GM21447 (cell line): ENCODE data around the gene SEMA3E.

Source experiments
- ATAC-seq: cut with Tn5 transposase; IDR thresholded peaks from one replicate; pipeline ENCODE4 v1.9.1; 2021; ENCODE audit not compliant: unreplicated experiment

Gene SEMA3E

GRCh38 chr7:83643012-83643411 is 5.9 kb downstream of the SEMA3E start:
- no peak for ATAC-seq

GRCh38 chr7:83640731-83641537 is 8.0 kb downstream of the SEMA3E start:
- no peak for ATAC-seq

GRCh38 chr7:83640240-83640639 is 8.7 kb downstream of the SEMA3E start:
- ATAC-seq: no peak

GRCh38 chr7:83633516-83633915 is 15.4 kb downstream of the SEMA3E start:
- ATAC-seq: no peak

GRCh38 chr7:83629117-83629880 is 19.6 kb downstream of the SEMA3E start:
- no peak for ATAC-seq

- ATAC-seq: no peak
Observed at GRCh38 chr7:83617858-83618257, 31.1 kb downstream of the SEMA3E start.

GRCh38 chr7:83614112-83614511 is 34.8 kb downstream of the SEMA3E start:
- ATAC-seq: no peak

GRCh38 chr7:83613232-83613631 is 35.7 kb downstream of the SEMA3E start:
- no peak for ATAC-seq

- no peak for ATAC-seq
Observed at GRCh38 chr7:83611776-83612175, 37.2 kb downstream of the SEMA3E start.

- ATAC-seq: no peak
Observed at GRCh38 chr7:83610649-83611304, 38.2 kb downstream of the SEMA3E start.

GRCh38 chr7:83608716-83609115 is 40.2 kb downstream of the SEMA3E start:
- ATAC-seq: no peak

GRCh38 chr7:83603649-83604048 is 45.3 kb downstream of the SEMA3E start:
- ATAC-seq: no peak

- ATAC-seq: no peak
Observed at GRCh38 chr7:83599131-83599530, 49.8 kb downstream of the SEMA3E start.

- ATAC-seq: no peak
Observed at GRCh38 chr7:83593921-83594475, 54.9 kb downstream of the SEMA3E start.

- ATAC-seq: no peak
Observed at GRCh38 chr7:83588602-83589240, 60.2 kb downstream of the SEMA3E start.

- ATAC-seq: no peak
Observed at GRCh38 chr7:83586281-83586680, 62.7 kb downstream of the SEMA3E start.

GRCh38 chr7:83581667-83582435 is 67.1 kb downstream of the SEMA3E start:
- ATAC-seq: no peak

- ATAC-seq: no peak
Observed at GRCh38 chr7:83579740-83580139, 69.2 kb downstream of the SEMA3E start.

GRCh38 chr7:83575436-83575835 is 73.5 kb downstream of the SEMA3E start:
- no peak for ATAC-seq

GRCh38 chr7:83574616-83575015 is 74.3 kb downstream of the SEMA3E start:
- ATAC-seq: no peak
